GM18507 (cell line): ENCODE measurements around the gene TTC28.

Source experiments
- DNase-seq: peaks from one replicate; pipeline ENCODE4 v3.0.0; 2011; ENCODE audit warnings: low read depth; ENCODE audit not compliant: insufficient read length; ENCODE audit errors: extremely low spot score
- FAIRE-seq: peaks from 2 replicates; lab custom pipeline; 2011; peaks lifted over from hg19 to GRCh38; lab: Jason Lieb, UNC

The TTC28 gene

GRCh38 chr22:28015046-28015425 lies 664.6 kb downstream of the TTC28 start:
- FAIRE-seq: no peak
- no peak for DNase-seq

GRCh38 chr22:28014211-28015045 lies 665.2 kb downstream of the TTC28 start:
- DNase-seq (no peak), FAIRE-seq (no peak)

DNA sequence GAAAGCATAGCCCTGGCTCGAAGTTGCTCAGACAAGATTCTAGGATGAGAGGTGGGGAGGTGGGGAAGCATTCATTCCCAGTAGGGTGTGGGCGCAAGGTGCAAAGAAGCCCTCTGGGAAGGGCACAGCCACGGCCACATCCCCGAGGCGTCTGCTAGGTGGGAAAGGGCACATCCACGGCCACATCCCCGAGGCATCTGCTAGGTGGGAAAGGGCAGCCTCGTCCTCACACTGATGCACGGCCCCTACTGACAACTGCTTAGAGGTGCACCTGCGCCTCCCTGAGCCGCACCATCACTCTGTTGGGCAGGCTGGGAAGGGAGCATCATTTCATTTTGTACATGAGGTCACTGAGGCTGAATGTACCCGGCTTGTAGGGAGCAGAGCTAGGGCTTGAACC lies 666.0 kb downstream of the TTC28 start:
- no peak for DNase-seq
- FAIRE-seq: no peak

GRCh38 chr22:28012832-28013460 lies 666.7 kb downstream of the TTC28 start:
- FAIRE-seq: no peak
- no peak for DNase-seq

DNA sequence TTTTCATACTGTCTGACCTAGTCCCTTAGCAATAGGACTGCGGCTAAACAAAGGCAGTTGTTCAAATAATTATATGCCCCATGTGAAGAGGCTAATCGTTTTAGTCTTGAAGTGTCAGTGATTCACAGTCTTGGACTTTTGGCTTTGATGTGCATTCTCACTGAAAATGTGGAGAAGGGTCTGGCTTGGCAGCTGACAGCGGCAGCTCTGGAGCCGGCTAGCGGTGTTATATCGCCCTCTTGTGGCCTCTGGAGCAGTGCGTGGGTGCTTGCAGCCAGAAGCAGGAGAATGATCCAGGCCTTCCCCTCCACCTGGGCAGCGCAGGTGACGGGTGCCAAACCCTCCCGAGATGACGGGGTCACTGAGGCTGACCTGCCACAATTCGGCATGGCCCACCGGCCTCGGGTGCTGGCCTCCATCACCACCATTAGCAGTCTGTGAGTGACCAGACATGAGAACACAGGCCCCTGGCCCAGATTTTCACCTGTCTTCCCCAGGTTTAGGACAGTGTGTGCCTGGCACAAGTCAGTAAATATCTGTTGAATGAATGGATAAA lies 670.3 kb downstream of the TTC28 start:
- FAIRE-seq (peak; percentile 87), DNase-seq (peak; percentile 76)

DNA sequence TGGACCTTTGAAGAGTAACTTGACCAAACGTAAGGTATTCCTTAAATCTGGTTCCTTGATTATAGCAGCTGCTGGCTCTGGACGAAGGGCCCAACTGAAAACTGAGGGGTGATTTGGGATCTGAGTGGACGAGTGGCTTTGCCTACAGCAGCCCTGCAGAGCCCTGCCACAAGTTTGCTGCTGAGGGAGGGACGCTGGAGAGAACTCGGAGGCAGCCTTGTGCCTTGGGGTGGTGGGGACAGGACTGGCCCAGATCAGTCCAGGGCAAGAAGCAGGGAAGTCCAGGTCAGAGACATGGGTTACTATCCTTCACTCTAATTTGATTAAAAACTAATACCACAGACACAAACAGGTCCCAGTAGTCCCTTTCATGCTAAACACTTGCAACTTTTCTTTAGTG lies 671.0 kb downstream of the TTC28 start:
- no peak for DNase-seq
- no peak for FAIRE-seq

GRCh38 chr22:28008056-28008455 lies 671.6 kb downstream of the TTC28 start:
- DNase-seq: no peak
- no peak for FAIRE-seq

GRCh38 chr22:28006271-28006670 lies 673.4 kb downstream of the TTC28 start:
- DNase-seq (no peak), FAIRE-seq (no peak)

GRCh38 chr22:28005513-28005912 lies 674.1 kb downstream of the TTC28 start:
- FAIRE-seq (no peak), DNase-seq (no peak)

GRCh38 chr22:28004021-28004420 lies 675.6 kb downstream of the TTC28 start:
- FAIRE-seq: no peak
- no peak for DNase-seq

GRCh38 chr22:28002863-28003565 lies 676.6 kb downstream of the TTC28 start:
- DNase-seq (no peak), FAIRE-seq (no peak)

DNA sequence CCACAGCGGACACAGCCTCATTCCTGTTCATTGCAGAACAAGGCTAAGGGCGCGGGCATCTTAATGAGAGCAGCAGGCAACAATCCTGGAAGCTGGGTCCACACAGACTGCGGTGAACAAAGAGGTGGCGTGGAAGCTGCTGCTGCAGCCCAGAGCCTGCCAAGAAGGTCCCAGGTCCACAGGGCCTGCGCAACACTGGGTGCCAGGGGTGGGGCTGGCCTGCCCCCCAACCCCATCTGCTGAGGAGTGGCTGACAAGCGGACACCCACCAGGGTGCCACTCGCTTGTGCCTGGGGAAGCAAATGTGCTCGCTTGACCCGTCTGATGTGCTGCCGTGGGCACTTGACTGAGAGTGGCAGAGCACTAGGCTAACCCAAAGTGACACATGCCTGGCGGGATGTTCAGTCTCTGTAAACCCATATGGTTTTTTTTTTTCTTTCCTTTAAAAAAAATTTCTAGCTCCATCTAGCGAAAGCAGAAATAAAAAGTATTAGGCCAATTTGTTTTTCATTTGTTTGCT lies 677.4 kb downstream of the TTC28 start:
- no peak for FAIRE-seq
- no peak for DNase-seq

GRCh38 chr22:28001171-28001835 lies 678.3 kb downstream of the TTC28 start:
- DNase-seq (no peak), FAIRE-seq (no peak)

DNA sequence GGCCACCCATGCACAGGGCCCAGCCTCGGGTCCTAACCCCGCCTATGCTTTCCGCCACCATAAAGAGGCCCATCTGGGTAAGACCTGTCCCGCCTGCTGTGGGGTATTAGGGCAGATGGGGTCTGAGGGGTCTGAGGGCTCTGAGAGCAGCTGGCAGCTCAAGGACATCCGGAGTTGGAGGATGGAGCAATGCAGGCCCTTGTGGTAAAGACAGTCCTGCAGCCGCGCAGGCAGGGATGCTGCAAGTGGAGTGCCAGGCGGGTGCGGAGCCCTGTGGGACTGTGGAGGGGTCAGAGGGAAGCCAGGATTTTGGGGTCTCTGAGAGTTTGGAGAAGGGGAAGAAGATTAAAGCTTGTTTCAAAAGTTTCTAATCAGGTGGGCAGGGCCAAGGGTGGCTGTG lies 679.3 kb downstream of the TTC28 start:
- DNase-seq (no peak), FAIRE-seq (no peak)

DNA sequence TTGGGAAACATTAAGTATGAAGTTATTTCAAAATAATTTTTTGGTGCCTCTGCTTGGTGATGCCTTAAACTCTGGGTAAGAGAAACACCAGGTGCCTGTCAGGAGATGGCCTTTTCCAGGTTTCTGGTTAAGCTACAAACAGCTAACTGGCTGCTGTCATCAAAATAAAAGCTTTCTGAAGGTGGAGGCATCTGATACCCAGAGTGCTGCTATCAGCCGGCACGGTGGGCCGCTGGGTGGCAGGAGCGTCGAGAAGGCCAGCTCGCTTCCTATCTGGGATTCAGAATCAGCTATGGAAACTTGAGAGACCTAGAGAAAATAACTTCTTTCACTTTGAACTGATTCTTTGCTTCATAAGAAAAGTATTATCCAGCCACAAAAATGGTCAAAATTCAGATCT lies 679.8 kb downstream of the TTC28 start:
- DNase-seq (no peak), FAIRE-seq (no peak)

GRCh38 chr22:27998511-27999410 lies 680.9 kb downstream of the TTC28 start:
- DNase-seq (no peak), FAIRE-seq (no peak)

DNA sequence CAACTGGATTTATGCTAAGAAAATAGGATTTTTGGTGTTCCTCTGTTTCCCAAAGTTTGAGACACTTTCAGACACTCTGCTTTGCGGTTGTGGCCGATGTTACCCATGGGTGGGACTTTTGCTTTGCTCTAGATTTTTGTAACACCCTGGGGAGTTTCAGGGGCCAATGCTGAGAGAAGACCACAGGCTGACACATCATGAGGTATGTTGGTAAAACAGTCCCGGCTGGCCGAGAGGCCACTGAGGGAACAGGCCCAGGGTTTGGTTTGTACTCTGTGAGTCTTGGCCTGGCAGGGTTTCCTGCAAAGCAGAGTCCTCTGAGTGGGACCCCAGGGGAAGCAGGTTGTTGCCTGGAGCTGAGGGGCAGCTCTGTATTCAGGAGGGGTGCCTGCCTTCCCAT lies 682.1 kb downstream of the TTC28 start:
- FAIRE-seq (no peak), DNase-seq (no peak)

GRCh38 chr22:27996981-27997380 lies 682.7 kb downstream of the TTC28 start:
- DNase-seq (no peak), FAIRE-seq (no peak)

- FAIRE-seq: no peak
Measured at GRCh38 chr22:27996529-27996925, 683.1 kb downstream of the TTC28 start.

More at GRCh38 chr22:27996529-27996925, 683.1 kb downstream of the TTC28 start:
- DNase-seq: no peak
